HG03439 (cell line): Measurements from ENCODE around the gene BAHCC1.

Experiments used
- ATAC-seq: cut with Tn5 transposase; IDR thresholded peaks from one replicate; pipeline ENCODE4 v1.9.1; 2021; ENCODE audit warnings: mild to moderate bottlenecking, moderate library complexity; ENCODE audit not compliant: unreplicated experiment

Gene BAHCC1

GRCh38 chr17:81489998-81490992 is 95.0 kb downstream of the BAHCC1 start:
- ATAC-seq: no peak

- ATAC-seq: no peak
Observed at GRCh38 chr17:81491181-81491581, 95.9 kb downstream of the BAHCC1 start.

GRCh38 chr17:81491761-81492160 is 96.5 kb downstream of the BAHCC1 start:
- no peak for ATAC-seq

- no peak for ATAC-seq
Observed at GRCh38 chr17:81492202-81492601, 96.9 kb downstream of the BAHCC1 start.

GRCh38 chr17:81492706-81493105 is 97.4 kb downstream of the BAHCC1 start:
- ATAC-seq: no peak

- ATAC-seq: no peak
Observed at GRCh38 chr17:81493198-81494038, 98.2 kb downstream of the BAHCC1 start.

- ATAC-seq: no peak
Observed at GRCh38 chr17:81494626-81495377, 99.5 kb downstream of the BAHCC1 start.

- no peak for ATAC-seq
Observed at GRCh38 chr17:81498953-81499600, 103.8 kb downstream of the BAHCC1 start.

- ATAC-seq: no peak
Observed at GRCh38 chr17:81499601-81499970, 104.3 kb downstream of the BAHCC1 start.

- no peak for ATAC-seq
Observed at GRCh38 chr17:81500047-81500446, 104.8 kb downstream of the BAHCC1 start.

- no peak for ATAC-seq
Observed at GRCh38 chr17:81502471-81503017, 107.3 kb downstream of the BAHCC1 start.

GRCh38 chr17:81503619-81504018 is 108.4 kb downstream of the BAHCC1 start:
- no peak for ATAC-seq

- ATAC-seq: no peak
Observed at GRCh38 chr17:81508639-81509206, 113.5 kb downstream of the BAHCC1 start.

- ATAC-seq: no peak
Observed at GRCh38 chr17:81509207-81509971, 114.1 kb downstream of the BAHCC1 start.

- ATAC-seq: no peak
Observed at GRCh38 chr17:81509972-81510784, 114.9 kb downstream of the BAHCC1 start.

GRCh38 chr17:81510785-81511553 is 115.7 kb downstream of the BAHCC1 start:
- no peak for ATAC-seq

GRCh38 chr17:81511554-81511803 is 116.2 kb downstream of the BAHCC1 start:
- no peak for ATAC-seq
